ENCODE data around the gene COQ10A. TPM values are rescaled to one million over a fixed set of nuclear protein-coding genes. Genes with fewer than 3 reads are reported as not detected.

The COQ10A gene
- total and polyA plus RNA-seq, 7 donors, result 16.2 to 105 (median 63.1) TPM

GRCh38 chr12:56315249-56315621, 48.5 kb downstream of the COQ10A start:
- WGBS, 3 donors, result 1 to 3% (median 2%) methylated on average over 11 of the region's 11 CpGs
- H3K36me3 ChIP-seq (ENCODE audit: insufficient read depth in 1 of 2, low read depth in 1 of 2), result peaks cover 9 to 70% of the 10 kb centered on the region in 2 donors
- H3K27me3 ChIP-seq (ENCODE audit: insufficient read depth in 3 of 3, low read length in 2 of 3), result no peaks in the 10 kb centered on the region
- intact Hi-C loops (cut with DNase I), result no loop called here
- DNase-seq, result no peak
- peak in 2 of 4 donors; percentile 2 for ATAC-seq
- H3K4me1 ChIP-seq, result peaks cover 13% of the 10 kb centered on the region
- no peaks in the 10 kb centered on the region for H3K9me3 ChIP-seq
- peak overlapping the region; percentile 93 for H3K4me3 ChIP-seq
- H3K27ac ChIP-seq, result peak overlapping the region; percentile 96
- TF ChIP-seq CTCF (IDR thresholded peaks at IDR 0.05), result no peak

GRCh38 chr12:56315622-56316473, 49.1 kb downstream of the COQ10A start, which contains the start of gene CNPY2:
TSS of gene CNPY2 (minus strand) at chr12:56315988. CDS start at chr12:56315217, 771 bp downstream.
- no peaks in the 10 kb centered on the region for H3K9me3 ChIP-seq
- peaks cover 9 to 69% of the 10 kb centered on the region in 2 donors for H3K36me3 ChIP-seq (ENCODE audit: insufficient read depth in 1 of 2, low read depth in 1 of 2)
- peak within 1 kb of the TSS; percentile 96 for H3K27ac ChIP-seq
- DNase-seq (peak; percentile 97 to 98), ATAC-seq (peak; percentile 92 to 93 (median 92))
- peaks cover 13% of the 10 kb centered on the region for H3K4me1 ChIP-seq
- H3K27me3 ChIP-seq (ENCODE audit: insufficient read depth in 3 of 3, low read length in 2 of 3), result no peaks in the 10 kb centered on the region
- WGBS, 3 donors, result 0 to 1% (median 0%) methylated on average over 60 to 62 of the region's 62 CpGs
- intact Hi-C loops (cut with DNase I), result no loop called here
- peak within 1 kb of the TSS; percentile 93 for H3K4me3 ChIP-seq
- TF ChIP-seq CTCF (IDR thresholded peaks at IDR 0.05), result peak; percentile 20

GRCh38 chr12:56317675-56318074, 50.9 kb downstream of the COQ10A start:
- TF ChIP-seq CTCF (IDR thresholded peaks at IDR 0.05), result no peak
- intact Hi-C loops (cut with DNase I), result no loop called here
- ATAC-seq, result no peak
- Histone ChIP-seq H3K36me3 (ENCODE audit: insufficient read depth in 1 of 2, low read depth in 1 of 2) (peaks cover 6 to 74% of the 10 kb centered on the region in 2 donors), H3K4me3 (no peak overlapping the region), H3K27ac (no peak overlapping the region), H3K27me3 (ENCODE audit: insufficient read depth in 3 of 3, low read length in 2 of 3) (no peaks in the 10 kb centered on the region), H3K4me1 (peaks cover 13% of the 10 kb centered on the region), H3K9me3 (no peaks in the 10 kb centered on the region)
- 93 to 100% (median 95%) methylated on average over 3 of the region's 3 CpGs for WGBS, 3 donors
- no peak for DNase-seq

Other genes starting within 250 kb of the COQ10A start
- 1 to 10 TPM; 5.9 to 8.2 (median 8.1) TPM for gene IKZF4, start 245.9 kb upstream of the COQ10A start, total RNA-seq
- 1 to 10 TPM; 1.6 to 5.2 (median 2.3) TPM for gene IKZF4, start 245.9 kb upstream of the COQ10A start, polyA plus RNA-seq
- gene RPS26, start 225.0 kb upstream of the COQ10A start, total RNA-seq, result 10 to 100 TPM; 16.6 to 49.8 (median 23.6) TPM
- 1,000 to 10,000 TPM in 1 of 3 donors, 100 to 1,000 TPM in 2; 712 to 1,360 (median 853) TPM for gene RPS26, start 225.0 kb upstream of the COQ10A start, polyA plus RNA-seq
- 1 to 10 TPM in 2 of 4 donors, under 1 TPM in 2; 0.71 to 3.9 (median 1.3) TPM for gene ERBB3, start 186.8 kb upstream of the COQ10A start, total RNA-seq
- under 1 TPM; 0.13 to 0.26 (median 0.26) TPM for gene ERBB3, start 186.8 kb upstream of the COQ10A start, polyA plus RNA-seq
- 100 to 1,000 TPM in 3 of 4 donors, 10 to 100 TPM in 1; 75.3 to 138 (median 112) TPM for gene PA2G4, start 162.4 kb upstream of the COQ10A start, total RNA-seq
- 100 to 1,000 TPM; 115 to 258 (median 157) TPM for gene PA2G4, start 162.4 kb upstream of the COQ10A start, polyA plus RNA-seq
- gene RPL41, start 150.3 kb upstream of the COQ10A start, total RNA-seq, result 1,000 to 10,000 TPM; 2,052 to 2,475 (median 2,223) TPM
- 1,000 to 10,000 TPM; 3,632 to 4,096 (median 3,726) TPM for gene RPL41, start 150.3 kb upstream of the COQ10A start, polyA plus RNA-seq
- gene ZC3H10, start 148.7 kb upstream of the COQ10A start, total RNA-seq, result 10 to 100 TPM in 1 of 4 donors, 1 to 10 TPM in 3; 5.0 to 10.3 (median 6.6) TPM
- gene ZC3H10, start 148.7 kb upstream of the COQ10A start, polyA plus RNA-seq, result 1 to 10 TPM; 3.5 to 7.8 (median 4.5) TPM
- gene ESYT1, start 138.7 kb upstream of the COQ10A start, total RNA-seq, result 10 to 100 TPM; 36.7 to 57.4 (median 44.4) TPM
- 10 to 100 TPM; 20.2 to 40.6 (median 21.0) TPM for gene ESYT1, start 138.7 kb upstream of the COQ10A start, polyA plus RNA-seq
- gene MYL6B, start 114.4 kb upstream of the COQ10A start, total RNA-seq, result 1,000 to 10,000 TPM in 1 of 4 donors, 100 to 1,000 TPM in 3; 113 to 2,222 (median 606) TPM
- 100 to 1,000 TPM; 151 to 786 (median 413) TPM for gene MYL6B, start 114.4 kb upstream of the COQ10A start, polyA plus RNA-seq
- 100 to 1,000 TPM; 216 to 395 (median 291) TPM for gene MYL6, start 108.6 kb upstream of the COQ10A start, total RNA-seq
- 100 to 1,000 TPM; 384 to 711 (median 489) TPM for gene MYL6, start 108.6 kb upstream of the COQ10A start, polyA plus RNA-seq
- gene SMARCC2, start 77.5 kb upstream of the COQ10A start, total RNA-seq, result 10 to 100 TPM; 49.8 to 78.7 (median 69.7) TPM
- gene SMARCC2, start 77.5 kb upstream of the COQ10A start, polyA plus RNA-seq, result 10 to 100 TPM; 16.5 to 46.1 (median 26.5) TPM
- gene RNF41, start 45.0 kb upstream of the COQ10A start, total RNA-seq, result 10 to 100 TPM; 22.4 to 41.7 (median 34.8) TPM
- 10 to 100 TPM; 21.9 to 54.9 (median 22.9) TPM for gene RNF41, start 45.0 kb upstream of the COQ10A start, polyA plus RNA-seq
- gene NABP2, start 42.6 kb upstream of the COQ10A start, total RNA-seq, result 10 to 100 TPM; 27.2 to 32.1 (median 29.8) TPM
- gene NABP2, start 42.6 kb upstream of the COQ10A start, polyA plus RNA-seq, result 10 to 100 TPM; 27.1 to 65.7 (median 31.0) TPM
- gene SLC39A5, start 36.9 kb upstream of the COQ10A start, total RNA-seq, result not detected
- gene SLC39A5, start 36.9 kb upstream of the COQ10A start, polyA plus RNA-seq, result under 1 TPM in 2 of 3 donors, not detected in 1; 0.16 to 0.23 TPM
- gene ANKRD52, start 8.6 kb upstream of the COQ10A start, total RNA-seq, result 10 to 100 TPM; 14.2 to 37.5 (median 21.5) TPM
- 10 to 100 TPM in 1 of 3 donors, 1 to 10 TPM in 2; 5.7 to 33.6 (median 6.5) TPM for gene ANKRD52, start 8.6 kb upstream of the COQ10A start, polyA plus RNA-seq
- gene CS, start 33.4 kb downstream of the COQ10A start, total RNA-seq, result 100 to 1,000 TPM; 317 to 601 (median 394) TPM
- gene CS, start 33.4 kb downstream of the COQ10A start, polyA plus RNA-seq, result 100 to 1,000 TPM; 194 to 269 (median 216) TPM
- 10 to 100 TPM; 32.8 to 40.2 (median 33.8) TPM for gene CNPY2, start 49.0 kb downstream of the COQ10A start, total RNA-seq
- 10 to 100 TPM; 45.4 to 73.5 (median 65.0) TPM for gene CNPY2, start 49.0 kb downstream of the COQ10A start, polyA plus RNA-seq
- gene PAN2, start 67.1 kb downstream of the COQ10A start, total RNA-seq, result 10 to 100 TPM; 22.1 to 37.5 (median 28.7) TPM
- gene PAN2, start 67.1 kb downstream of the COQ10A start, polyA plus RNA-seq, result 10 to 100 TPM; 17.3 to 28.7 (median 17.4) TPM
- under 1 TPM in 1 of 4 donors, not detected in 3; 0.32 TPM for gene IL23A, start 71.9 kb downstream of the COQ10A start, total RNA-seq
- under 1 TPM in 2 of 3 donors, not detected in 1; 0.57 to 0.68 TPM for gene IL23A, start 71.9 kb downstream of the COQ10A start, polyA plus RNA-seq
- 10 to 100 TPM; 25.9 to 34.6 (median 30.9) TPM for gene STAT2, start 93.2 kb downstream of the COQ10A start, total RNA-seq
- 10 to 100 TPM; 15.0 to 31.7 (median 15.2) TPM for gene STAT2, start 93.2 kb downstream of the COQ10A start, polyA plus RNA-seq
- gene APOF, start 95.9 kb downstream of the COQ10A start, total RNA-seq, result not detected
- not detected for gene APOF, start 95.9 kb downstream of the COQ10A start, polyA plus RNA-seq
- gene TIMELESS, start 182.5 kb downstream of the COQ10A start, total RNA-seq, result 1 to 10 TPM; 2.8 to 4.3 (median 3.7) TPM
- 1 to 10 TPM; 3.3 to 5.2 (median 4.8) TPM for gene TIMELESS, start 182.5 kb downstream of the COQ10A start, polyA plus RNA-seq
- gene MIP, start 187.7 kb downstream of the COQ10A start, total RNA-seq, result not detected
- gene MIP, start 187.7 kb downstream of the COQ10A start, polyA plus RNA-seq, result under 1 TPM in 2 of 3 donors, not detected in 1; 0.05 to 0.13 TPM
- 1 to 10 TPM; 2.8 to 4.4 (median 3.7) TPM for gene SPRYD4, start 201.6 kb downstream of the COQ10A start, total RNA-seq
- gene SPRYD4, start 201.6 kb downstream of the COQ10A start, polyA plus RNA-seq, result 1 to 10 TPM; 1.7 to 4.6 (median 2.7) TPM
- gene GLS2, start 221.2 kb downstream of the COQ10A start, total RNA-seq, result under 1 TPM in 1 of 4 donors, not detected in 3; 0.19 TPM
- gene GLS2, start 221.2 kb downstream of the COQ10A start, polyA plus RNA-seq, result under 1 TPM; 0.08 to 0.18 (median 0.11) TPM

Measured in psoas muscle (tissue), 8 donors.